ENCODE data around the gene VAT1L.

Gene VAT1L

DNA sequence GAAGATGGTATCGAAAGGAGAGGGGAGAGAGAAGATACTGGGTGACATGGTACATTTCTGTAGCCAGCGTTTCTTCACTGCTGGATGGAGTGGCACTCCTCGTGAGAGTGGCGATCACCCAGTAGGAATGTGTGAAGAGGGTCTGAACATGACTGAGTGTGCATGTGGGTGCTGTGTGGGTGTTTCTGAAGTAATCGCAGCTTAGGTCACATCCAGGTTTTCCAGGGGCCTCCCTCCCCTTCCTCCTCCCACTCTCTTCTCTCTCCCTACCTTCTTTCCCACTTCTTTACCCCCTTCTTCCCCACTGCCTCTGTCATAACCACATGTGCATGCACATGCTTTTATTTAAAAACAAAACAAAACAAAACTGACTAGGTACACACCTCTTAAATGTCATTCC lies 235.8 kb downstream of the VAT1L start:
- Histone ChIP-seq H3K23ac (ENCODE audit: low read depth, low read length, poor library complexity) (no peak overlapping the region), H3K9me3 (replicated peaks in 1 of 2; ENCODE audit: control insufficient read depth in 2 of 2, insufficient read depth in 1 of 2, low read depth in 1 of 2, low read length in 2 of 2) (no peaks in the 10 kb centered on the region), H4K8ac (ENCODE audit: low read depth, low read length) (no peak overlapping the region), H2BK5ac (ENCODE audit: low read length) (no peak overlapping the region), H3K4me1 (ENCODE audit: control insufficient read depth in 2 of 2, insufficient read depth in 1 of 2, low read depth in 1 of 2, low read length in 2 of 2) (peaks cover 0 to 3% of the 10 kb centered on the region in 2 donors), H3K9ac (ENCODE audit: low read depth, low read length, poor library complexity) (no peak overlapping the region), H3K4me2 (ENCODE audit: insufficient read depth, low read length, poor library complexity, severe bottlenecking) (no peak overlapping the region), H2AK5ac (ENCODE audit: low read depth, low read length) (no peak overlapping the region), H2BK12ac (ENCODE audit: low read length) (no peak overlapping the region), H3K27me3 (ENCODE audit: control insufficient read depth in 3 of 3, insufficient read depth in 3 of 3, low read depth in 1 of 3, low read length in 3 of 3) (no peaks in the 10 kb centered on the region), H2BK15ac (ENCODE audit: low read length) (no peak overlapping the region), H2AFZ (ENCODE audit: low read length) (no peak overlapping the region), H3K36me3 (replicated peaks in 1 of 2; ENCODE audit: control insufficient read depth in 2 of 2, insufficient read depth in 2 of 2, low read length in 2 of 2) (no peaks in the 10 kb centered on the region), H2BK120ac (ENCODE audit: low read depth, low read length) (no peak overlapping the region), H3K14ac (ENCODE audit: low read length) (no peak overlapping the region), H3K4ac (ENCODE audit: low read length) (no peak overlapping the region), H4K91ac (ENCODE audit: low read depth, low read length, poor library complexity) (no peak overlapping the region), H3K18ac (ENCODE audit: low read length) (no peak overlapping the region), H3K79me1 (ENCODE audit: low read depth, low read length) (no peaks in the 10 kb centered on the region), H3K27ac (replicated peaks; ENCODE audit: low read length) (no peak overlapping the region), H3K4me3 (ENCODE audit: low read length in 2 of 2) (no peak overlapping the region)
- WGBS, 2 donors (ENCODE audit: extremely low coverage in 2 of 2, insufficient read length in 2 of 2, insufficient replicate concordance in 1 of 2) = no CpG with 5 or more reads among the region's 5 CpGs
- no peak for DNase-seq (ENCODE audit: low spot score)

DNA sequence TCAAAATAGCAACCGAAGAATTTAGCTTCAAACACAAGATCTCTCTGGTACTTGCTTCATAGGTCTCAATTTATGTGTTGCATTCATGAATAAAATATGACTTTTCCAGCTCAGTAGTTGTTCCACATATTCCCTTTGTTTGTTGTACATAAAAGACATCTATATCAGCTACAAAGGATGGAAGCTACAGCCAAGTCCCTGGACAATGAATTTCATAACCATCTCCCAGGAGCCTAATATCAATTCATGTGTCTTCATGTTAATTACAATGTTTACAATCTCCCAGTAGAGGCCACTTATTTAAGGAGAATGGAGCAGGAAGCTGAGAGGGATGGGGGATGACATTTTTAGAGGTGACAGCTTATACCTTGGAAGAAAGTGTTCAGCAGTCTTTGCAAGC lies 237.3 kb downstream of the VAT1L start:
- H3K9ac ChIP-seq (ENCODE audit: low read depth, low read length, poor library complexity) = no peak overlapping the region
- no peak overlapping the region for H2BK120ac ChIP-seq (ENCODE audit: low read depth, low read length)
- no peak overlapping the region for H2BK12ac ChIP-seq (ENCODE audit: low read length)
- H3K27ac ChIP-seq (replicated peaks; ENCODE audit: low read length) = no peak overlapping the region
- H3K14ac ChIP-seq (ENCODE audit: low read length) = no peak overlapping the region
- no peaks in the 10 kb centered on the region for H3K9me3 ChIP-seq (replicated peaks in 1 of 2; ENCODE audit: control insufficient read depth in 2 of 2, insufficient read depth in 1 of 2, low read depth in 1 of 2, low read length in 2 of 2)
- H4K8ac ChIP-seq (ENCODE audit: low read depth, low read length) = no peak overlapping the region
- no peak overlapping the region for H3K23ac ChIP-seq (ENCODE audit: low read depth, low read length, poor library complexity)
- H4K91ac ChIP-seq (ENCODE audit: low read depth, low read length, poor library complexity) = no peak overlapping the region
- no peak overlapping the region for H2BK5ac ChIP-seq (ENCODE audit: low read length)
- no peaks in the 10 kb centered on the region for H3K36me3 ChIP-seq (replicated peaks in 1 of 2; ENCODE audit: control insufficient read depth in 2 of 2, insufficient read depth in 2 of 2, low read length in 2 of 2)
- no peak for DNase-seq (ENCODE audit: low spot score)
- no peak overlapping the region for H2AFZ ChIP-seq (ENCODE audit: low read length)
- no peak overlapping the region for H3K4me2 ChIP-seq (ENCODE audit: insufficient read depth, low read length, poor library complexity, severe bottlenecking)
- no peak overlapping the region for H3K18ac ChIP-seq (ENCODE audit: low read length)
- H2BK15ac ChIP-seq (ENCODE audit: low read length) = no peak overlapping the region
- H3K27me3 ChIP-seq (ENCODE audit: control insufficient read depth in 3 of 3, insufficient read depth in 3 of 3, low read depth in 1 of 3, low read length in 3 of 3) = no peaks in the 10 kb centered on the region
- no peak overlapping the region for H3K4ac ChIP-seq (ENCODE audit: low read length)
- no CpG with 5 or more reads among the region's 1 CpG for WGBS, 2 donors (ENCODE audit: extremely low coverage in 2 of 2, insufficient read length in 2 of 2, insufficient replicate concordance in 1 of 2)
- H3K79me1 ChIP-seq (ENCODE audit: low read depth, low read length) = no peaks in the 10 kb centered on the region
- H2AK5ac ChIP-seq (ENCODE audit: low read depth, low read length) = no peak overlapping the region
- H3K4me3 ChIP-seq (ENCODE audit: low read length in 2 of 2) = no peak overlapping the region
- H3K4me1 ChIP-seq (ENCODE audit: control insufficient read depth in 2 of 2, insufficient read depth in 1 of 2, low read depth in 1 of 2, low read length in 2 of 2) = peaks cover 0 to 3% of the 10 kb centered on the region in 2 donors

DNA sequence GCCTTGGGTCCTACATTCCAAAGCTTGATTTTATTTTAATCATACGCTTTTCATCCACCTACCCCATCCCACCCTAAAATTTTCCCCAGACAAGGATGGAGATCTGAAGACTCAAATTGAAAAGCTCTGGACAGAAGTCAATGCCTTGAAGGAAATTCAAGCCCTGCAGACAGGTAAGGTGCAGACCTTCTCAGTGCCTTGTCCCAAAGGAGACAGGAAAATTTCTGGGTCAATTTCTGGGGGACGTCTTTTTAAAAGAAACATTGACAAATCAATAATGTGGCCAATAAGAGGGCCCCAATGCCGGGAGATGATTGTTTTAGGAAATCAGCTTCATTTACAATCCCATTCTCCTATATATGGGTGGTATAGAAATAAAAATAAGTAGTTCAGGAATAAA lies 239.7 kb downstream of the VAT1L start:
- Histone ChIP-seq H3K9me3 (replicated peaks in 1 of 2; ENCODE audit: control insufficient read depth in 2 of 2, insufficient read depth in 1 of 2, low read depth in 1 of 2, low read length in 2 of 2) (no peaks in the 10 kb centered on the region), H3K4me3 (ENCODE audit: low read length in 2 of 2) (no peak overlapping the region), H3K23ac (ENCODE audit: low read depth, low read length, poor library complexity) (no peak overlapping the region), H3K18ac (ENCODE audit: low read length) (no peak overlapping the region), H3K4me1 (ENCODE audit: control insufficient read depth in 2 of 2, insufficient read depth in 1 of 2, low read depth in 1 of 2, low read length in 2 of 2) (no peaks in the 10 kb centered on the region), H3K27ac (replicated peaks; ENCODE audit: low read length) (no peak overlapping the region), H2BK12ac (ENCODE audit: low read length) (no peak overlapping the region), H4K91ac (ENCODE audit: low read depth, low read length, poor library complexity) (no peak overlapping the region), H3K36me3 (replicated peaks in 1 of 2; ENCODE audit: control insufficient read depth in 2 of 2, insufficient read depth in 2 of 2, low read length in 2 of 2) (no peaks in the 10 kb centered on the region), H2BK120ac (ENCODE audit: low read depth, low read length) (no peak overlapping the region), H2AFZ (ENCODE audit: low read length) (no peak overlapping the region), H3K14ac (ENCODE audit: low read length) (no peak overlapping the region), H4K8ac (ENCODE audit: low read depth, low read length) (no peak overlapping the region), H3K9ac (ENCODE audit: low read depth, low read length, poor library complexity) (no peak overlapping the region), H2BK5ac (ENCODE audit: low read length) (no peak overlapping the region), H2AK5ac (ENCODE audit: low read depth, low read length) (no peak overlapping the region), H2BK15ac (ENCODE audit: low read length) (no peak overlapping the region), H3K27me3 (ENCODE audit: control insufficient read depth in 3 of 3, insufficient read depth in 3 of 3, low read depth in 1 of 3, low read length in 3 of 3) (no peaks in the 10 kb centered on the region), H3K4ac (ENCODE audit: low read length) (no peak overlapping the region), H3K79me1 (ENCODE audit: low read depth, low read length) (no peaks in the 10 kb centered on the region), H3K4me2 (ENCODE audit: insufficient read depth, low read length, poor library complexity, severe bottlenecking) (no peak overlapping the region)
- no peak for DNase-seq (ENCODE audit: low spot score)
- WGBS, 2 donors (ENCODE audit: extremely low coverage in 2 of 2, insufficient read length in 2 of 2, insufficient replicate concordance in 1 of 2) = 100% methylated on average over 1 of the region's 3 CpGs; no CpG with 5 or more reads in 1 of the 2 donors
